GM23248 (cell line): ENCODE measurements around the gene TC2N. TPM values are rescaled to one million over a fixed set of nuclear protein-coding genes. Genes with fewer than 3 reads are reported as not detected.
"Not testable (repeated sequence)": the region's sequence is repeated elsewhere in the genome, so short reads cannot be mapped to it uniquely, and the experiment has no call there.

ENCODE experiments used
- DNase-seq: peaks from one replicate; pipeline ENCODE4 v3.0.0-alpha.2; 2015
- H2AFZ ChIP-seq: fragments of 200-600 bp; sonication (generic); 2 replicates; pipeline ENCODE4 v1.6.1; 2016; ENCODE audit warnings: antibody characterized with exemption
- H3F3A ChIP-seq: fragments of 200-600 bp; sonication (generic); 2 replicates; pipeline ENCODE4 v1.6.1; 2016; ENCODE audit warnings: mild to moderate bottlenecking, antibody characterized with exemption, mixed run types; ENCODE audit not compliant: insufficient read depth
- H3K27ac ChIP-seq: fragments of 200-600 bp; sonication (generic); 2 replicates; pipeline ENCODE4 v1.5.1; 2016; ENCODE audit warnings: mild to moderate bottlenecking
- H3K27me3 ChIP-seq: fragments of 200-600 bp; sonication (generic); replicated peaks from 2 replicates; pipeline ENCODE4 v1.6.1; 2016; ENCODE audit warnings: mild to moderate bottlenecking; ENCODE audit not compliant: insufficient read depth
- H3K36me3 ChIP-seq: fragments of 200-600 bp; sonication (generic); 2 replicates; pipeline ENCODE4 v1.6.1; 2016; ENCODE audit warnings: low read depth, mild to moderate bottlenecking
- H3K4me1 ChIP-seq: fragments of 200-600 bp; sonication (generic); 2 replicates; pipeline ENCODE4 v1.6.1; 2016; ENCODE audit warnings: mild to moderate bottlenecking; ENCODE audit not compliant: insufficient read depth
- H3K4me2 ChIP-seq: fragments of 200-600 bp; sonication (generic); one replicate; pipeline ENCODE4 v1.6.1; 2016; ENCODE audit warnings: mild to moderate bottlenecking; ENCODE audit not compliant: unreplicated experiment
- H3K4me3 ChIP-seq: fragments of 200-600 bp; sonication (generic); 2 replicates; pipeline ENCODE4 v1.5.1; 2016; ENCODE audit warnings: mild to moderate bottlenecking
- H3K79me2 ChIP-seq: fragments of 200-600 bp; sonication (generic); 2 replicates; pipeline ENCODE4 v1.6.1; 2016; ENCODE audit warnings: mild to moderate bottlenecking; ENCODE audit not compliant: insufficient read depth
- H3K9ac ChIP-seq: fragments of 200-600 bp; sonication (generic); 2 replicates; pipeline ENCODE4 v1.6.1; 2016; ENCODE audit warnings: mild to moderate bottlenecking
- H3K9me2 ChIP-seq: fragments of 200-600 bp; sonication (generic); 2 replicates; pipeline ENCODE4 v1.6.1; 2016; ENCODE audit warnings: mixed run types, mild to moderate bottlenecking, moderate library complexity; ENCODE audit not compliant: insufficient read depth
- H3K9me3 ChIP-seq: fragments of 200-600 bp; sonication (generic); one replicate; pipeline ENCODE4 v1.6.1; 2017; ENCODE audit warnings: low read depth
- H4K20me1 ChIP-seq: fragments of 200-600 bp; sonication (generic); 2 replicates; pipeline ENCODE4 v1.6.0; 2016; ENCODE audit not compliant: insufficient read depth
- EZH2 ChIP-seq: fragments of 200-600 bp; sonication (generic); IDR thresholded peaks from 2 replicates; pipeline ENCODE4 v1.6.1; 2018; ENCODE audit warnings: antibody characterized with exemption, mild to moderate bottlenecking; ENCODE audit not compliant: insufficient read depth, poor library complexity, severe bottlenecking
- EZH2phosphoT487 ChIP-seq: fragments of 200-600 bp; sonication (generic); IDR thresholded peaks from 2 replicates; pipeline ENCODE4 v1.6.1; 2018; ENCODE audit warnings: antibody characterized with exemption, moderate library complexity, mild to moderate bottlenecking, low read depth; ENCODE audit not compliant: insufficient read depth
- WGBS, 2 experiments: methylation state at CpG; one replicate each; pipeline ENCODE4 v1.1.6; 2015 to 2017; ENCODE audit warnings: low lambda C conversion rate in 2 of 2, low coverage in 1 of 2; ENCODE audit errors: missing lambda C conversion rate in 2 of 2; 5-methylcytosine and 5-hydroxymethylcytosine counted together
- in situ Hi-C: fragments of 300-500 bp; cut with MboI; formaldehyde crosslinking; loops from 2 replicates; pipeline ENCODE4 v1.15.0; 2020
- polyA plus RNA-seq: library from polyadenylated mRNA; unstranded; fragments of >200 nt; fragmentation: Nextera tagmentation; extraction: Ambion mirVana; gene quantifications from 2 replicates; pipeline ENCODE4 v1.2.1, GENCODE V29; 2016
- total RNA-seq: library from RNA; depleted of rRNA; stranded (reverse); fragments of >200 nt; shearing (Covaris generic); gene quantifications from 2 replicates; pipeline ENCODE4 v1.2.3, GENCODE V29; 2014

TC2N gene
- total and polyA plus RNA-seq, 2 experiments from 2014 or later = 0.34 to 0.65 TPM

GRCh38 chr14:91873471-91874415 lies 6.4 kb upstream of the TC2N start:
- Histone ChIP-seq H3K4me3 (no peak overlapping the region), H3K36me3 (peaks cover 35% of the 10 kb centered on the region; the same call in 1 of the 2 replicates), H3K4me2 (no peak overlapping the region), H3K27ac (no peak overlapping the region), H3K4me1 (peaks cover 2% of the 10 kb centered on the region; the same call in 1 of the 2 replicates), H4K20me1 (no peaks in the 10 kb centered on the region), H3K9ac (no peak overlapping the region), H3K9me3 (no peaks in the 10 kb centered on the region), H3K9me2 (no peaks in the 10 kb centered on the region), H3F3A (no peaks in the 10 kb centered on the region), H2AFZ (no peak overlapping the region), H3K79me2 (no peaks in the 10 kb centered on the region), H3K27me3 (no peaks in the 10 kb centered on the region)
- TF ChIP-seq EZH2phosphoT487 (no peak), EZH2 (no peak)
- DNase-seq = no peak
- 84 to 85% methylated on average over 15 of the region's 15 CpGs for WGBS, 2 experiments
- in situ Hi-C loops = no loop called here

GRCh38 chr14:91872517-91873470 lies 5.5 kb upstream of the TC2N start:
- Histone ChIP-seq H3K9ac (no peak overlapping the region), H3K4me2 (no peak overlapping the region), H2AFZ (no peak overlapping the region), H3K36me3 (peaks cover 34% of the 10 kb centered on the region; the same call in 1 of the 2 replicates), H3K27ac (no peak overlapping the region), H3K4me3 (no peak overlapping the region), H3K79me2 (no peaks in the 10 kb centered on the region), H3K4me1 (peaks cover 2% of the 10 kb centered on the region; the same call in 1 of the 2 replicates), H3K9me2 (no peaks in the 10 kb centered on the region), H3K9me3 (no peaks in the 10 kb centered on the region), H3K27me3 (no peaks in the 10 kb centered on the region), H4K20me1 (no peaks in the 10 kb centered on the region), H3F3A (no peaks in the 10 kb centered on the region)
- DNase-seq = peak; percentile 49
- in situ Hi-C loops = no loop called here
- 67 to 73% methylated on average over 15 of the region's 15 CpGs for WGBS, 2 experiments
- no peak for TF ChIP-seq EZH2

GRCh38 chr14:91872011-91872501 lies 4.7 kb upstream of the TC2N start:
- no peaks in the 10 kb centered on the region for H4K20me1 ChIP-seq
- H3K27ac ChIP-seq = no peak overlapping the region
- in situ Hi-C loops = no loop called here
- H3K79me2 ChIP-seq = no peaks in the 10 kb centered on the region
- DNase-seq = peak; percentile 22
- H2AFZ ChIP-seq = no peak overlapping the region
- H3F3A ChIP-seq = no peaks in the 10 kb centered on the region
- H3K9me2 ChIP-seq = no peaks in the 10 kb centered on the region
- no peak overlapping the region for H3K9ac ChIP-seq
- no peak for TF ChIP-seq EZH2phosphoT487
- no peak for TF ChIP-seq EZH2
- peaks cover 29% of the 10 kb centered on the region; the same call in 1 of the 2 replicates for H3K36me3 ChIP-seq
- no peaks in the 10 kb centered on the region for H3K27me3 ChIP-seq
- H3K4me3 ChIP-seq = no peak overlapping the region
- H3K4me2 ChIP-seq = no peak overlapping the region
- WGBS, 2 experiments = 24 to 40% methylated on average over 3 of the region's 3 CpGs
- peaks cover 2% of the 10 kb centered on the region; the same call in 1 of the 2 replicates for H3K4me1 ChIP-seq
- no peaks in the 10 kb centered on the region for H3K9me3 ChIP-seq

DNA sequence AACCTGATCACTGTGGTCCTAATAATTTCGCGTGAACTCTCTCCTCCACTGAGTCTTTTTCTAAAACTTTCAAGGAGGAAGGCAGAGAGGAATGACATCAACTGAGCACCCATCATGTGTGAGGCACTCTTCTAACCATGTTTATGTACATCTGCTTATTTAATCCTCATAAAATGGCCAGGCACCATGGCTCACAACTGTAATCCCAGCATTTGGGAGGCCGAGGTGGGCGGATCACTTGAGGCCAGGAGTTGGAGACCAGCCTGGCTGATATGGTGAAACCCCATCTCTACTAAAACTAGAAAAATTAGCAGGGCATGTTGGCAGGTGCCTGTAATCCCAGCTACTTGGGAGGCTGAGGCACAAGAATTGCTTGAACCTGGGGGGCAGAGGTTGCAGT lies 4.1 kb upstream of the TC2N start:
- H2AFZ ChIP-seq, H3K9me3 ChIP-seq, H3K9ac ChIP-seq, H3K9me2 ChIP-seq, H3K79me2 ChIP-seq, DNase-seq, H3K27ac ChIP-seq, H3K4me3 ChIP-seq, H3F3A ChIP-seq, in situ Hi-C loops, H3K27me3 ChIP-seq, H3K4me2 ChIP-seq, H4K20me1 ChIP-seq, H3K4me1 ChIP-seq: not testable (repeated sequence)
- 99 to 100% methylated on average over 4 of the region's 4 CpGs for WGBS, 2 experiments
- H3K36me3 ChIP-seq = peaks cover 22% of the 10 kb centered on the region; the same call in 1 of the 2 replicates
